Measurements from ENCODE around the gene ADAMTS8.

GRCh38 chr11:130424613-130425140, 3.7 kb downstream of the ADAMTS8 start:
- TF ChIP-seq TAF1 (IDR thresholded peaks at IDR 0.05; ENCODE audit: borderline replicate concordance, low read depth, low read length) = no peak
- TF ChIP-seq CTCF (IDR thresholded peaks at IDR 0.05) = no peak
- no peak for TF ChIP-seq USF2 (IDR thresholded peaks at IDR 0.05; ENCODE audit: borderline replicate concordance, low read depth, low read length)
- no peak for TF ChIP-seq RAD21 (IDR thresholded peaks at IDR 0.05; ENCODE audit: low read length)
- TF ChIP-seq JUND (IDR thresholded peaks at IDR 0.05) = no peak
- TF ChIP-seq IRF3 (IDR thresholded peaks at IDR 0.05; ENCODE audit: low read depth, low read length) = no peak
- no peak for TF ChIP-seq POLR2AphosphoS5 (IDR thresholded peaks at IDR 0.05; ENCODE audit: low read depth, low read length)
- TF ChIP-seq SMC3 (IDR thresholded peaks at IDR 0.05; ENCODE audit: low read depth, low read length) = no peak
